Prostate gland (tissue), 2 donors: ENCODE data around the gene KRT27.

Experiments used
- CTCF ChIP-seq, 4 experiments: fragments of 200-600 bp in 2 of 4; fragments of 450-650 bp in 2 of 4; sonication (generic) in 2 of 4; IDR thresholded peaks; 1 replicate in 3 of 4; 2 replicates in 1 of 4; pipeline ENCODE4 v1.5.1; 2016 to 2019; ENCODE audit warnings: antibody characterized with exemption in 4 of 4, mild to moderate bottlenecking in 2 of 4, moderate library complexity in 2 of 4
- POLR2AphosphoS5 ChIP-seq: sonication (generic); formaldehyde crosslinking; IDR thresholded peaks from one replicate; pipeline ENCODE4 v1.6.1; 2017; ENCODE audit warnings: antibody characterized with exemption

GRCh38 chr17:40819528-40820125, 37.3 kb upstream of the KRT27 start:
- no peak for TF ChIP-seq CTCF (IDR thresholded peaks at IDR 0.05)
- TF ChIP-seq POLR2AphosphoS5 = no peak
